NCI-H2029 (cell line): ENCODE measurements around the gene ENPP6.

Source experiments
- DNase-seq: peaks from one replicate; lab custom pipeline; 2025; lab: John Stamatoyannopoulos, UW

ENPP6 gene

DNA sequence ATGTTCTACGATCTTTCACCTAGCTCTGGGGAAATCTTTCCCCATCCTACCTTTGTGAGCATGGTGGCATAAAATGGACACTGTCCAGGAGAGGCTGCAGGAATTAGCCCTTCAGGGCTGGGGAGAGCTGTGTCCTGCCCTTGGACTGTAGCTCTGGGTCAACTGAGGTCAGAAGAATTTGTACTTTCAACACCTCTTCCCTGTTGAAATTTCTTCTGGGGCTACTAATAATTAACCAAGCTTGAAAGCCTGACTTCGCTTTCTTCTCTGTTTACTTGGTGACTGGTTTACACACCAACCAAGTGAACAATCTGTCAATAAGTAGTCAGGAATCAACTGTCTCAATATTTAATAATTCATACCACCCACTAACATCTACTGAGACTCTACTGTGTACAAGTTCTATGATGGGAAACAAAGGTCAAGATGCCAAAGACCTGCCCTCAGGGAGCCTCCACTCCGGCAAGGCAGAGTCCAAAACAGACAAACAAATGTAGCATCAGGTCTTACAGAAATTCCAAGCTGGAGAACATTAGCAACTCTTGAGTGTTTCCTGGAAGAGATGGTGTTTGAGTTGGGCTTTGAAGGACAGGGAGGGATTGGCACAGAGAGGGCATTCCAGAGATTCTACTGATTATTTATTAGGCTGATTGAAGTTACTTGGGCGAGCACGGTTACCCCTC lies 113.1 kb downstream of the ENPP6 start:
- no peak for DNase-seq

DNA sequence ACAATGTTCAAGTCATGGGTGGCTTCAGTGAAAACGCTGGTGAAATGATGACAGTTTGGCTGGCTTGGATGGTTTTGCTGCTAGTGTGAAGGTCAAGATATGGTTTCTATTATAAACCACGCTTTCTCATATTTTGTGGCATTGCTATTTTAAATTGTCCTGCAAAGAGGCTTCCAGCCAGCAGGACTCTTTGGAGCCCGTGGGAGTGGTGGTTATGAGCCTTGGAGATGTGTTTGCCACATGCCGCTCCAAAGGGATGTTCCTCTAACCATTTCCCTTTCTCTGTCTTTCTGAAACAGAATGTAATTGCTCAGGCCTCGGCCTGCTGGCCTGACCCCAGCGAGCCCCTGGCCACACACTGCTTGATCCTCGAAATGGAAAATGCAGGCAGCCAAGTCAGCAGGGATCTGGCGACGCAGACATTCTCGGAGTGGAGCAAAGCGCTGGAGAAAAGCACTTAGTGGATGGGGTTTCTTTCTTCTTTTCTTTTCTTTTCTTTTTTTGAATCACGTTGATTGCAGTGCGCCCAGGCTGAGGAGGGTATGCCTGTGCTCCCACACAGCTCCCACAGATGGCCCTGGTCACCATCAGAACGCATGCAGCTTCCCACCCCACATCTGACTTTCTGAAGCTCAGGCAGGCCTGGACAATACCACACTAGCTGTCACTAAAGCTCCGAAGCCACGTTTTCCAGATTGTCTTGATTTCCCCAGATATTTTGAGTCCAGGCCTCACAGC lies 114.0 kb downstream of the ENPP6 start:
- no peak for DNase-seq

DNA sequence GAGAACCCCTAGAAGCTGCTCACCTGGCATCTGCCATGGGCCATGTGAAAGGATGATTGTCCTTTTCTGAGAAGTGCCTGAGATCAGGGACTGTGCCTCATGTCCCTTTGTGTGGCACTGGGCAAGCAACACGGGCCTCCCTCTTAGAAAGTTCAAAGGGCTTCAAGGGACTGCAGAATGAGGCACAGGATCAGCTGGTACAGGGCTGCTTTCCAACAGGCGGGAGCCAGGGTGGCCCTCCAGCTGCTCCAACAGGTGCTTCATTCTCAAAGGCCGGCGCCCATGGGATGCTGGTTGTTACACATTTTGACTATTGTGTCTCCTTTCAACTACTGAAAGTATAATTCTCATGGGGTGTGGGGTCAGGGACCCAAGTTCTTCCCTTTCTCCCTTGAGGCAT lies 114.7 kb downstream of the ENPP6 start:
- DNase-seq = no peak

DNA sequence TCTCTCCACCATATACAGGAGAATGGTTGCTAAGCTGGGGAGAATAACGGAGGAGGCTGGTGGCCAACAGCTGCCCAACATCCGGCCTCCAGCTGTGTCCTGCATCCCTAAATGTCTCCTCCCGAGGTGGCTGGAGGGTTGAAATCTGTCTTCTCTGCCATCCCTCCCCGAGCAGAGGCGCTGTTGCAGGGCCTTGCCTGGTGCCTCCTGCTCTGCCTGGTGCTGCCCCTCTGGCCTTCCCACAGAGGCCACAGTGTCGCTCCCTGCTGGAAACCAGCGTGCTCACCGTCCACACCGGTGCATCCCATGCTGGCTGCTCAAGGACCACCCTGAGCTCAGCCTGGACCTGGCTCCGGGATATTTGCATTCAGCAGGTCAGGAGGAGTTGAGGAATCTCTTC lies 115.2 kb downstream of the ENPP6 start:
- no peak for DNase-seq

DNA sequence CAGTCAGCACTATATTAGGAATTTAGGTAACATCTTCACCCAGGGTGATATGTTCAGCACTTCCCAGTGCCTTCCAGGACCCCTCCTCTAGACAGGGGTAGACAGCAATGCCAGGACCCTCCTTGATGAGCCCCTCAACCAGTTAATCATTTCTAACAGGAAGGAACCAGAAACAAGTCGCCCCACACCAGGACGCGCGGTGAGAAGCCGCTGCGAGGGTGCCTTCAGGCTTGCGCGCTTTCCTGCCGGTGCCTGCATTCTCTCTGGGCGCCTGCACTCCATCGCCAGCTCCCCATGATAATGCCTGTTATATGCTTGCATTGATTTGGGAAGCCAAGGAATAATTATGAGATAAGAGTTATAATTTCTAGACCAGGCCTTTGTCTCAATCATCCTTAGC lies 116.0 kb downstream of the ENPP6 start:
- DNase-seq = no peak

DNA sequence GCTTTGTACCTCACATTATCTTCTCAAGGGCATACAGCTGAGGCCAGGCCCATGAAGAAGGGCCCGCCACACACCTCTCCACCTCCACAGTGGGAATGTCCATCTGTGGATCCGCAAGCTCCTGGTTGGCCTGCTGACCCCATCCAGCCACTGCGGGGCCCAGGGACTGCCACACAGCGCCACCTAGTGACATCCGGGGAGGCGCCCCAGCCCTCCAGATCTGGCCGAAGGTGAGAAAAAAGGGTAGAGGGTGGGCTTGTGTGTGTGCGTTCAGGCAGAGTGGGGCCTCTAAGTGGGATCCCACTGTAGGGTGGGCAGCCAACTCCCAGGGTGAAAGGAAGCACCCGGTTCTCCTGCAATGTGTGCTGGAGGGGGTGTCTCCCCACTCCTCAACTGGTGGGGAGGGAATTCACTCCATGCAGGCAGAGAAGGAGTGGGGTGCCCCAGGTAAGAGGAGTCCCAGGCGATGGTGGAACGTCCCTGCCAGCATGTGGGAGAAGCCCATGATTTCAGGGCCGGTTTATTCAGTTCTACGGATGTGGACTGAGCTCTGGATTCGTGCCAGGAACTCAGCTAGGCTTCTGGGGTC lies 117.3 kb downstream of the ENPP6 start:
- no peak for DNase-seq

DNA sequence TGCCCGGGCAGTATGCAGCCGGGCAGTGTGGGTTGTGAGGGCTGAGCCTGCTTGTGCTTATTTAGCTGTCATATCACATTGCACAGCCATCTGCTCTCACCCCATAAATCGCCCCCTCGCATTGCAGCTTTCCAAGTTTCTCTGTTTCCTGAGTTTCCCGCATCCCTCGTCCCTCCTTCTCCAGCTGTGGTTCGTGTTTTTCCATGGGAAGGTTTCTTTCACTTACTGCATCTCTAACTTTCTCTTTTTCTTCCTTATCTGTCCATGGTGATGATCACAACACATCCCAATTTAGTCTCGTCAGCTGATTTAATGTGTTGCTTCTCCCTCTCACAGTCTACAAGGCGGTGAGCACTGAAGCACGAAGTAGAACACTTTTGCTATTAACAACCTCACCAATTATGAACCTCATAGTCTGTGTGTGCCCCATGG lies 118.1 kb downstream of the ENPP6 start:
- DNase-seq = no peak

DNA sequence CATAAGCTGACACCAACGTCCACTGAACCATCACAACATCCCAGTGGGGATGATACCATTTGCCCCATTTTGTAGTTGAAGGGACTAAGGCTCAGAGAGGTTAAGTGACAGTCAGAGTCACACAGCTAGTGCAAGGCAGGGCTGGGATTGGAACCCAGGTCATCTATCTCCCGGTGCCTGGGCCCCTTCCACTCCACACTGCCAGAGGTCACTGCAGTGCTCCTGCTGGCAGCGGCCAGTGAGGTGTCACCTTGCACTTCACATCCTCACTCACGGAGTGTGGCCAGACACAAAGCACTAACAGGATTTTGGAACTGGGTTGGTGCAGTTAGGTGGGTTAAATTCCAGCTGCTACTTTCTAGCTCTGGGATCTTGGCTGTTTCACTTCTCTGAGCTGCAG lies 118.7 kb downstream of the ENPP6 start:
- no peak for DNase-seq

DNA sequence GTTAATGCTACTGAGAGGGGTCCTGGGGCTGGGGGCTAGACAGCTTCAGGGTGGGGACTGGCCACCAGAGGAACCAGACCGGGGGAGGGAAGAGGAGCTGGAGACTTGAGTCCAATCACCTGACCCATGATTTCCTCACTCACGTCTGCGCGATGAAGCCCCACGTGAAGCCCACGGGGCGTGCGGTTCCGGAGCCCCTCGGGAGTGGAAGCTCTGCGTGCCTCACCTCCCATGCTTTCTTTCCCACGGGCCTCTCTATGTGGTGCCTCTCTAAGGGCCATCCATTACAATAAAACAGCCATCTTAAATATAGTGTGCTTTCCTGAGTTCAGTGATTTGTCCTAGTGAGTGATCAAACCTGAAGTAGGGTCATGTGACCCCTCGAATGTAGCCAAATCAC lies 119.9 kb downstream of the ENPP6 start:
- no peak for DNase-seq

DNA sequence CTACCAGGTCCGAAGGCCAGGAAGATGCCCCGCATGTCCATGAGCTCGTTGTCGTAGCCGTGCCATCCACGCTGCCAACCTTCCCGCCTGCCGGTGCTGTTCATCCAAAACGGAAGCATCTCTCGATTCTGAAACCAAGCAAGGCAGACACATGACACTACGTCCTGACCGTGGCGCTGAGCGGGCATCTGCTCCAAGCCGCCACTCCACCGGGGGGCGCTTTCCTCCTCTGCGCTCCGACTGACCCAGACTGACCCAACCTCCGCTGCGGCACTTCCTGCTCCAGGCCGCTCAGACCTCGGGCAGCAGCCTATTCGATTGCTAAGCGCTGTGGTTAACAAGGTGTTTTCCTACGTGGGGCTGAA lies 120.5 kb downstream of the ENPP6 start:
- DNase-seq = no peak

DNA sequence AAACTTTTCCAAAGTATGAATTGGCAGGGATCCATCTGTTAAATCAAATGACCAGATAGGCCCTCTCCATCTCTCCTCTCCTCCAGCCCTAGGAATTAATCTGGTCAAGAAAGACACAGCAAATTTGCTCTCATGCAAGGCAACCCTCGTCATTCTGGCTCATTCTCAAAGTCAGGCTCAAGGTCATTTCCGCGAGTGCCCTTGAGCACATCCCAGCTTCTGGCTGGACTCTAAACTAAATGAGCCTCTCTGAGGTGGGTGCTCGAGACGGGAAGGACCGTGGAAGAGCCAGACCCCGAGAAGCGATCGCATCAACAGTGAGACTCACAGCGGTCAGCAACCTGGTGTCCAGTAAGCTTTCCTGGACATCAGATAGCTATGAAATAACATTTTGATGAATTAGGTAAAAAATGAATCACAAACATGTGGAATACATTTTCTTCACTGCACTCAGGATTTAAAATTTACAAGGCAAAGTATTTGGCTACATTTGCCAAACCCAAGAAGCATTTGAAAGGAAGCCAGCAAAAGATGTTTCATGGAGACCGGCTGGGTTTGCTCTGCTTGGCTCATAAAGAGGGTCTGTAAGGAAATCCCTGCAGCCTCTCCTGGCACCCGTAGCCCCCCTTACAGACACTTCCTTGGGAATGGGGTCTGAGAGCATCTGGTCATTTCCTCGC lies 121.0 kb downstream of the ENPP6 start:
- no peak for DNase-seq

DNA sequence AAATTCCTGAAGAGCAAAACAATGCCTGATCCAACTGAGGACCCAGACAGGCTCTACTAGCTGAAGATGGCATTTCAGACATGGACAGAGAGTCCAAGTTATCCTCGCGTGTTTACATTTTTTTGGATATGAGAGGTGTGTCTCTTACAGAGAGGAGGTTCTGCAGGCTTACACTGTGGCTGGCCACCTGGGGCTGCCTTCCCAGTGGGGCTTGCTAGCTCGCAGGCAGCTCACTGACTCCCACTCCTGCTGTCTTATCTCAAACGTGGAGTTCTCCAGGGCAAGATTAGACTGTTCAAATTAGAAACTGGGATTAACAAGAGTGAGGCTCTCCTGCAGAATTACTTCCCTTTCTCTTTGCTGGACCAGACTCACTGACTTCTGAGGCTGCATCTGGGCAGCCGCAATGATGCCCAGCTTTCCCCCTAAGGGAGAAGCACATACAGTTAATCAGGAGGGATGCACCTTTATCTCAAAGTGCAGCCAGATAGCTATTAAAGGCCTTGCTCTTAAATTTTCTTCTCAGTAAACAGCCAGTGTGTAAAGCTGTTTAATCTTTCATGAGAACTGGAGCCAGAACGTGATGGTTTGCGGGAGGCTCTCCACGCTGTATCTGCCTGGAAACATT lies 123.0 kb downstream of the ENPP6 start:
- no peak for DNase-seq

DNA sequence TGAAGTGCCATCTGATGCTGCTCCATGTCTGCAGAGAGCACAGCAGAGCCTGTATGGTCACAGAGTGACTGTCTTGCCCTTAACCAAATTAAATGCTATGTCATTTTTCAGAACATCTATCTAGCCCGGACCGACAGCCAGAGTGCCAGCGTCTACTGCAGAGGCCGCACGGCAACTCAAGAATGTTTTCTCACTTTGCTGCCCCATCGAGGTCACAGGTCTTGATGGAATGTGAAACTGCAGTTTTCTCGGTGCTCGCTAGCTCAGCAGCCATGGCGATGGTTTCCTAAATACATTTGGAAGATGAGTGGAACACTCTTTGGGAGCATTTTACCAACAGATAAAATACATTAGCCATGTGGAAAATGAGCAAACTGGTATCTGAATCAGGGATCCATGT lies 125.7 kb downstream of the ENPP6 start:
- DNase-seq = no peak

DNA sequence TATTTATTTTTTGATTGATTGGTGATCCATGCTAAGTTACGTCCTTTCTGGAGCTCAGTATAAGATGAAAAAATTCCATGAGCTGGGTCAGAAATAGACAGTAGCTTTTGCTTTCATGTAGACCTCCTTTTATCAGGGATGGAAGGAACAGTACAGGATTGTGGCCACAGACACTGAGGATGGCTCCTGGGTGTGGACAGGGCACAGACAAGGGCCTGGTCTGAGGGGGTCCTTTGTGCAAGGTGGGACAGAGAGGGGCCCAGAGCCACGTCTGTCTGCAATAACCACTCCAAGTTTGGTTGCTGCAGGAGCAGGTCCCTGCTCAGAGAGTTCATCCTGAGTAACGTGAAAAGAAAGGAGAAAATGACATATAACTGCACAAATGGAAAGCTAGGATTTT lies 127.1 kb downstream of the ENPP6 start:
- DNase-seq = no peak

DNA sequence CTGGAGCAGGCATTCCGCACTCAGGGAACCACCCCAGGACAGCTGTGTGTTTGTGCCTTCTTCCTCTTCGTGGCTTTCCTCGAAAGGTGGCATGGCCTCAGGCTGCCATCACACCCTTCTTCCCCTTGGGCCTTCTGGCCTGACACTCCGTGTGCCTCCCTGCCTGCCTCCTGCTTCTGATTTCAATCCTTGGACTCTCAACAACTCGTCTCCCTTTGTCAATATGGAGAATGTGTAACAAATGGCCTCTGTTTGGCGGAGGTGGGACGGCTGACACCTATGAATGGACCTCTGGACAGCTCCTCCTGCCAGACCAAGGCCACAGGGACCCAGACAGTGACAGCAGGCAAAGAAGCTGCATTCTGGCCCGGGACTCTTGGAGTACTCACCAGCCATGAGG lies 137.0 kb downstream of the ENPP6 start:
- DNase-seq = no peak

DNA sequence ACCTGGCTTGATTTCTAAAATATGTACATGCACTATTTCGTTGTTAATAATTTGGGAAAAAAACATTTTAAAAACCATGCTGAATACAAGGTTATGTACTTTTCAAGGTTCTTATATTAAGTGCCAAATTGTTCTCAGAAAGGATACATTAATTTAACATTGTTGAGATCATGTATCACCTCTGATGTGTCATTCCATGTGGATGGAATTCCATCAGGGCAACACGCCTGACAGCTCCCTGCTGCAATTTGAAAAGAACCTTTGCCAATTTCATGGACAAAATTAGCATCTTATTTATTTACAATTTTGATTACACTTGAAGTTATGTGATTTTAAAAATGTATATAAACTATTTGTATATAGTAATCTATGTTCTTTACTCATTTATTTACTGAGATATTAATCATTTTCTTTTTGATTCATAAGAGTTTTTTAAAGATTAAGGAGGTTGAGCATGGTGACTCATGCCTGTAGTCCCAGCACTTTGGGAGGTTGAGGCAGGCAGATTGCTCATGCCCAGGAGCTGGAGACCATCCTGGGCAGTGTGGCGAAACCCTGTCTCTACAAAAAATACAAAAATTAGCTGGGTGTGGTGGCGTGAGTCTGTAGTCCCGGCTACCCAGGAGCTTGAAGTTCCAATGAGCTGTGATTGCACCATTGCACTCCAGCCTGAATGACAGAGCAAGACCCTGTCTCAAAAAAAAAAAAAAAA lies 142.8 kb downstream of the ENPP6 start:
- DNase-seq = no peak

DNA sequence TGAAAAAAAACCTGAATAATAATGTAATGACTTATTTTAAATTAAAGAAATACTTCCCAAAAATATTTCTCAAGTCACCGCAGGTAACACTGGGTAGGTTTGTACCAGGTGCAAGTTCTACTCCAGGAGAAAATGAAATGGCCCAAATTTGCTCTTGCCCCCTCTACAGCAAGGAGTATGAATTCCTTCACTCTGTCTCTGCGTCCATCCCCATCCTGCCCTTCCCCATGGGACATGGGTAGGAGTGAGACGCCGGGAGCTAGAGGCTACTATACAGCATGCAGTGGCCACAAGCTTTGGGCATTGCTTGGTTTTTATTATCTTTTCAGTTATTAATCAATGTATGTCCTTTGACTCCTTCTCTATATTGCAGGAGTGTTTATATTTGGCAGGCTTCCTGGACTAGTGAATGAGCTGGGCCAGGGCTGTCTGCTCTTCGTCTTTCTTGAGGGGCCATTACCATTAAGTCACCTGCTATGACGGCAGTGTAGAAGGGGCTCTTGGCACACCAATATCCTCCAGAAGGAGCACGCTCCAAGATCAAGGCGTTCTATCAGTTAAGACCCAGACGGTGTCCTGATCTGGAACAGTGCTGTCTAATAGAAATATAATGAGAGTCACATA lies 149.6 kb downstream of the ENPP6 start:
- DNase-seq = no peak

DNA sequence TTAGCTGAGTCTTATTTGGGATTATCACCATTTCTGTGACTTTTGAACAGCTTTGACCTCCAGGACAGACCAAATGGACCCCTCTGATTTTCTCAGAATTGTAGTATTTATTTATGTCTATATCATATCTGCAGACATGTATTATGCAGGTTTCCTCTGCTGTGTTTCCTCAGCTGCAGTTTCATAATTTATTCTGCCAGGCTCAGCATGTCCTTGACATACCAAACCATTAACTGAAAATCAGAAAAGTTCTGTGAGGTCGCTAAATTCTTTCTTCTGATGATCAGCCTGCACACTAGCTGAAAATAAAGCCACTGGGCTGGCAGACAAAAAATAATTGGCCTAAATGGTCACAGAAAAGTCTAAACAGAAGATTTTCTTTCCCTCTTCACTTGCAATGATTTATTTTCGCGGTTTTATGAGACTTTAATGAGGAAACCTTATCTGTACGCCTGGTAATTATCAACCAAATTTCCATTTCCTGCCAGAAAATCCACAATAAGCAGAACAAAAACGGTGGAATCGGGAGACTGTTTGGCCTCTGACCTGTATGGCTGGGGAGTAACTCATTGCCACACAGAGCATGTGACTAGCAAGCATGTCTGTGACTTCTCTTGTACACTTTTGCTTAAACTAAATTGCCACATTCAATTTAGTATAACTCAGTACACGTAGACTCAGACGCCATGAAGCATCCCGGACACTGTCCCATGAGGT lies 150.9 kb downstream of the ENPP6 start:
- no peak for DNase-seq

DNA sequence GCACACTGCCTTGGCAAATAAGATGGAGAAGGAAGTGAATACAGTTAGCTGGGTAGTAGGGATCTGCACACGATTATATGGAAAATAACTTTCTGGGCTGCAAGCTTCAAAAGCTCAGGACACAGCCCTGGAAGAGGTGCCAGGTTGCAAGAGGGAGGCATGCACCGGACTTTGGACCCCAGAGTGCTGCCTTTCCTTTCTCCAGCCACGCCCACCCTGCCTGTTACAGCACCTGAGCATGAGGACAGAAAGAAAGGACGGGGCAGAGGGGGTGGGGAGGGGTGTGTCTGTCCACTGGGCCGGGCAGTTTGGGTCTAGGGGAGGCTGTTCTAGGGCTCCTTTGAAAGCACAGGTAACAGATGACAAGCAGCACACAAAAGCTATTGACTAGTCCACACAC lies 152.8 kb downstream of the ENPP6 start:
- no peak for DNase-seq

DNA sequence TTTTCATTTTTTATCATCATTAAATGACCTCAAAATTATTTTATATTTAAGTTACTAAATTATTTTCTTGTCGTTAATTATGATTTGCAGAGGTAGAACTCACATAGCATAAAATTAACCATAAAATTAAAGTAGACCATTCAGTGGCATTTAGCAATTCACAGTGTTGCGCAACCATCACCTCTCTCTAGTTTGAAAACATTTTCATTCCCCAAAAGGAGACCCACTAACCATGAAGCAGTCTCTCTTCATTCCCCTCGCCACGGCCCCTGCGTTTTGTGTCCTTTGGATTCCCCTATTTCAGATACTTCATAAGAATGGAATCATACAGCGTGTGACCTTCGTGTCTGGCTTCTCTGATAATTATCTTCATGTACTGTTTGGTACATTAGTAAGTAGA lies 154.9 kb downstream of the ENPP6 start:
- DNase-seq = no peak

DNA sequence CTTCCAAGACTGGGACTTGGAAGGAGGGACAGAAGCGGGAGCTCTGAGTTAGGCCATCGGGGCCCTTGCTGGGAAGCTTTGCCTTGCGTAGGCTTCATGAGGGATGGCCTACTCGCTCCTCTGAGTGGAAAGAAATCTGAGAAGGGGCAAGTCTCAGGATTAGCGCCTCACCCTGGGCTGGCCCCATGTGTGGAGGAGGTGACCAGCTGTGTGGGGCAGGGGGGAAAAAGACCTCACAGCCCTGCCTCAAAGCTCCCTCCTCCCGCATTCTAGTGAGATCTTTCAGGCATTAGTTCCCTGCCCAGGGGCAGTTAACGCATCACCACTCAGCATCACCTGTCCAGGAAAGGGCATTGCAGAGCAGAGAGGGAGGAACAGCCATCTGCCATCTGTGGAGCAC lies 156.1 kb downstream of the ENPP6 start:
- DNase-seq = no peak
